ENCODE data around the gene FYN.

The FYN gene

GRCh38 chr6:111748231-111748647, 125.0 kb downstream of the FYN start:
- no peak for DNase-seq (ENCODE audit: low read depth)

GRCh38 chr6:111747829-111748228, 125.4 kb downstream of the FYN start:
- DNase-seq (ENCODE audit: low read depth) = no peak

GRCh38 chr6:111747396-111747795, 125.9 kb downstream of the FYN start:
- no peak for DNase-seq (ENCODE audit: low read depth)

GRCh38 chr6:111746983-111747382, 126.3 kb downstream of the FYN start:
- DNase-seq (ENCODE audit: low read depth) = no peak

GRCh38 chr6:111745636-111746035, 127.6 kb downstream of the FYN start:
- DNase-seq (ENCODE audit: low read depth) = no peak

GRCh38 chr6:111745186-111745585, 128.1 kb downstream of the FYN start:
- no peak for DNase-seq (ENCODE audit: low read depth)

GRCh38 chr6:111743862-111744692, 129.2 kb downstream of the FYN start:
- no peak for DNase-seq (ENCODE audit: low read depth)

- no peak for DNase-seq (ENCODE audit: low read depth)
Observed at GRCh38 chr6:111743360-111743759, 129.9 kb downstream of the FYN start.

- DNase-seq (ENCODE audit: low read depth) = no peak
Observed at GRCh38 chr6:111741177-111741952, 131.9 kb downstream of the FYN start.

GRCh38 chr6:111740506-111740905, 132.7 kb downstream of the FYN start:
- DNase-seq (ENCODE audit: low read depth) = no peak

GRCh38 chr6:111739257-111739696, 134.0 kb downstream of the FYN start:
- no peak for DNase-seq (ENCODE audit: low read depth)

- DNase-seq (ENCODE audit: low read depth) = no peak
Observed at GRCh38 chr6:111738631-111739030, 134.6 kb downstream of the FYN start.

- DNase-seq (ENCODE audit: low read depth) = no peak
Observed at GRCh38 chr6:111738156-111738555, 135.1 kb downstream of the FYN start.

- no peak for DNase-seq (ENCODE audit: low read depth)
Observed at GRCh38 chr6:111737065-111737521, 136.2 kb downstream of the FYN start.

- DNase-seq (ENCODE audit: low read depth) = no peak
Observed at GRCh38 chr6:111736005-111736608, 137.1 kb downstream of the FYN start.

- no peak for DNase-seq (ENCODE audit: low read depth)
Observed at GRCh38 chr6:111734068-111735061, 138.9 kb downstream of the FYN start.

GRCh38 chr6:111732390-111732789, 140.9 kb downstream of the FYN start:
- DNase-seq (ENCODE audit: low read depth) = no peak

GRCh38 chr6:111731456-111732195, 141.6 kb downstream of the FYN start:
- DNase-seq (ENCODE audit: low read depth) = no peak

- no peak for DNase-seq (ENCODE audit: low read depth)
Observed at GRCh38 chr6:111730864-111731263, 142.4 kb downstream of the FYN start.

GRCh38 chr6:111727802-111728201, 145.4 kb downstream of the FYN start:
- DNase-seq (ENCODE audit: low read depth) = no peak

- DNase-seq (ENCODE audit: low read depth) = no peak
Observed at GRCh38 chr6:111727041-111727440, 146.2 kb downstream of the FYN start.
